GDM1 (cell line): ENCODE measurements around the gene PIBF1.
"Not testable (repeated sequence)": the region's sequence is repeated elsewhere in the genome, so short reads cannot be mapped to it uniquely, and the experiment has no call there.

Experiments
- DNase-seq: peaks from one replicate; lab custom pipeline; 2025; lab: John Stamatoyannopoulos, UW

PIBF1 gene

GRCh38 chr13:73018336-73018735, 236.4 kb downstream of the PIBF1 start:
- DNase-seq, result no peak

GRCh38 chr13:73025217-73026012, 243.5 kb downstream of the PIBF1 start:
- DNase-seq, result no peak

- DNase-seq, result no peak
Measured at GRCh38 chr13:73034901-73035300, 253.0 kb downstream of the PIBF1 start.

- no peak for DNase-seq
Measured at GRCh38 chr13:73035660-73036059, 253.7 kb downstream of the PIBF1 start.

GRCh38 chr13:73036566-73036965, 254.6 kb downstream of the PIBF1 start:
- DNase-seq, result no peak

- DNase-seq, result no peak
Measured at GRCh38 chr13:73038064-73038463, 256.1 kb downstream of the PIBF1 start.

GRCh38 chr13:73039201-73040108, 257.5 kb downstream of the PIBF1 start:
- no peak for DNase-seq

- no peak for DNase-seq
Measured at GRCh38 chr13:73040484-73040883, 258.6 kb downstream of the PIBF1 start.

GRCh38 chr13:73040968-73041596, 259.1 kb downstream of the PIBF1 start:
- no peak for DNase-seq

GRCh38 chr13:73045031-73045430, 263.1 kb downstream of the PIBF1 start:
- DNase-seq, result no peak

- DNase-seq, result not testable (repeated sequence)
Measured at GRCh38 chr13:73048615-73049014, 266.7 kb downstream of the PIBF1 start.

- no peak for DNase-seq
Measured at GRCh38 chr13:73054712-73055111, 272.8 kb downstream of the PIBF1 start.

GRCh38 chr13:73055813-73056564, 274.1 kb downstream of the PIBF1 start:
- DNase-seq, result no peak

- DNase-seq, result no peak
Measured at GRCh38 chr13:73056565-73056962, 274.6 kb downstream of the PIBF1 start.

GRCh38 chr13:73057284-73058063, 275.5 kb downstream of the PIBF1 start:
- DNase-seq, result no peak

- DNase-seq, result no peak
Measured at GRCh38 chr13:73058064-73058313, 276.1 kb downstream of the PIBF1 start.

GRCh38 chr13:73058432-73058735, 276.5 kb downstream of the PIBF1 start:
- no peak for DNase-seq

GRCh38 chr13:73058736-73059459, 277.0 kb downstream of the PIBF1 start, which contains the start of gene KLF5:
Gene KLF5, plus strand, starts transcription at chr13:73059005. Its CDS starts 323 bp downstream, at chr13:73059328.
- peak; percentile 69 for DNase-seq

GRCh38 chr13:73059460-73060250, 277.7 kb downstream of the PIBF1 start:
- DNase-seq, result no peak
